Measurements from ENCODE around the gene FUZ.

DNA sequence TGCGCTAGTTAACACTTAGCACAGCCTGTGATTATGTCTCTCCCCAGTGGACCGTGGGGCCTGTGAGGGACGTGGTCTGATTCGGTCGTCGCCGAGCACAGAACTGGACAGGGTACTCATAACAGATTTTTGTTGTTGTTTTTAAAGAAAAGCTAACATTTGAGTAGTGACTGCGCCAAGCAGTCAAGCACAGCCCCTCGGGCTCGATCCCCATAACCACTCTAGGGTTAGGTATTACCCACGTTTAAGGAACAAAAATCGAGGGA, 37.1 kb upstream of the FUZ start:
- TF ChIP-seq CTCF (IDR thresholded peaks at IDR 0.05): no peak
- no peak for TF ChIP-seq POLR2AphosphoS5 (IDR thresholded peaks at IDR 0.05; ENCODE audit: low read depth, low read length)
- TF ChIP-seq TCF7L2 (IDR thresholded peaks at IDR 0.05; ENCODE audit: low read depth, low read length): no peak
